ENCODE data around the gene FRMD4A.
"Not testable (repeated sequence)": the region's sequence is repeated elsewhere in the genome, so short reads cannot be mapped to it uniquely, and the experiment has no call there.

The FRMD4A gene

DNA sequence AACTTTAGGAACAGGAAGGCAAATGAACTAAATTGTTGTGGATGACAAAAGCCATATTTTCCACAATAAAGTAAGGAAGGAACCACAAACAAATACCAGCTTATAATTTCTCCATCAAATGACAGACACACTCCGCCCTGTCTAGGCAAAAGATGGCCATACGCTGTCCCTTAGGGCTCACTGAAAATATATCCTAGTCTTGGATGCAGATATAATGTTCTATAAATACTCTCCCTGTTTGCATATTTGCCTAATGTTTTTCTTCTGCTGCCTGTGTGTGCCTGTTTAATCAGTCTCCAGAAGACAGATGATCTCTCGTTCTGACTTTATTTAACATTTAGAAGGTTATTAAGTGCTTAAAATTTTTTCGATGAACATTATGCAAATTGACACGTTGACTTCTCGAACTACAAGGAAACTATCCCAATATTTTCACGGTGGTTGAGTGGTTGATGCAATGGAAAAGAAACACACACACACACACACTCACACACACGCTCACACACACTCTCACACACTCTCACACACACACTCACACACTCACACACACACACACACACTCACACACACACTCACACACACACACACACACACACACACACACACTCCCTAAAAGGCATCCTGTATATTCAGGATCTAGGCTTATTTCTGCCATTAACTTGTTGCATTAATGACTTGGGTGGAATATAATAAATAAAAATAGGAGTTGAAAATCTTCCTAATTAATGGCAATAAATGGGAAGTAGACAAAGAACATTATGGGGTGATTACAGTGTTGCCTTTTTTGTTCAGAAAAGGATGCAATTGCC lies 446.9 kb downstream of the FRMD4A start:
- DNase-seq (ENCODE audit: low read depth in 2 of 2) = no peak

DNA sequence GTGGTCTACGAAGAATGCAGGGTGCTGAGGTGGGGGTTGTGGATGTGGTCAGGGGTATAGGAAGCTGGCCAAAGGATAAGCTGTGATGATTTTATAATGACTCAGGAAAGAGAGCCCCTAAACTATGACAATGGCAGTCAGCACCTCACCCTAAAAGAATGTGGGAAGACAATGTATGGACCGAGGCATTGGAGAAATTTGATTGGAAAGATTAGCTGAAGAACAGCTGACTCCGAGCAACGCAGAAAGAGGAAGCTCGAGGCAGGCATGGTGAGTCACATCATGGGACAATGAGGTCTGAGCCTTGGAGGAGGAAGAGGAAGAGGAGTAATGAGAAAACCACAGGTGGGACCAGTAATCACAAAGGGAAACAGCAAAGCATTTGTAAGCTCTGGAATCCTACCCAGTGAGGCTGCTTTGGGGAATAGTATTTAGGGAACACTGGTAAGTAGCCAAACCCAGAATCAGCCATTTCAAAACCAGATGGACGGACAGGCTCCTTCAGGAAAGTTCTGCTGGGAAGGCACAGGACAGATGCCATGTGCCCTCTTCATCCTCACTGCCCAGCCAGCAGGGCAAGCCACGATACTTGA lies 448.5 kb downstream of the FRMD4A start:
- DNase-seq (ENCODE audit: low read depth in 2 of 2) = no peak

- no peak for DNase-seq (ENCODE audit: low read depth in 2 of 2)
Measured at GRCh38 chr10:13880760-13881159, 450.0 kb downstream of the FRMD4A start.

- no peak for DNase-seq (ENCODE audit: low read depth in 2 of 2)
Measured at GRCh38 chr10:13877154-13877909, 453.4 kb downstream of the FRMD4A start.

DNA sequence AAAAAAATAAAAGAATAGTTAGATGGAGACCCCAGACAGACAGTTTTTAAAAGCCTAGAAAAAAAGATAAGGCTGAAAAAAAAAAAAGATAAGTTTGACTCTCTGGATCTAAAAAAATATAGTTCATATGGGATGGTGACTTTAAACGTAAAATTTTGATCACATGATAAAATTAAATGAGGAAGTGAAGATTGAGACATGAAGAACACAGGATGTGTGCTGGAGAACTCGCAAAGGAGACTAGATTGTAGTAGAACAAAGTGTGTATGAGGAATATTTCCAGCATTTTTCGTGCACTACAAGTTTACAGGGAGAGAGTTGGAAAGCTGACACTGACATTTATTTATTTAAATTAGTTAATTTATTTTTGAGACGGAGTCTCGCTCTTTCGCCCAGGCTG lies 457.5 kb downstream of the FRMD4A start:
- no peak for DNase-seq (ENCODE audit: low read depth in 2 of 2)

GRCh38 chr10:13872411-13872810 lies 458.3 kb downstream of the FRMD4A start:
- no peak for DNase-seq (ENCODE audit: low read depth in 2 of 2)

DNA sequence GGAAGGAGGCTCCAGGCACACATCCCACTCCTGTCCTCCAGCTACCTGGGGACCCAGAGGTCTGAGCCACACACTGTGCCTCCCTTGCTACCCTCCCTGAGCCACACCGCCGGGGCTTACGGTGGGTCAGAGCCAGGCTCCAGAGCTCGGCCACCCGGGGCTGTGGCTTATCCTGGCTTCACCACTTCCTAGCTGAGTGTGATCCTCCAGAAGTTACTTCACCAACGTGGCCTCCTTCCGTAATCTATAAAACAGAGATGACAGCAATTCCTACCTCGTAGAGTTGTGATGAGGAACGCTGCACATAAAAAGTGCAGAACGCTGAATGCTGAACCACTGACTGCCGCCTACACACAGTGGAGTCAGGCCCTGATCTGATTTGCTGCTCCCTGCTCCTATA lies 458.9 kb downstream of the FRMD4A start:
- DNase-seq (ENCODE audit: low read depth in 2 of 2) = no peak

DNA sequence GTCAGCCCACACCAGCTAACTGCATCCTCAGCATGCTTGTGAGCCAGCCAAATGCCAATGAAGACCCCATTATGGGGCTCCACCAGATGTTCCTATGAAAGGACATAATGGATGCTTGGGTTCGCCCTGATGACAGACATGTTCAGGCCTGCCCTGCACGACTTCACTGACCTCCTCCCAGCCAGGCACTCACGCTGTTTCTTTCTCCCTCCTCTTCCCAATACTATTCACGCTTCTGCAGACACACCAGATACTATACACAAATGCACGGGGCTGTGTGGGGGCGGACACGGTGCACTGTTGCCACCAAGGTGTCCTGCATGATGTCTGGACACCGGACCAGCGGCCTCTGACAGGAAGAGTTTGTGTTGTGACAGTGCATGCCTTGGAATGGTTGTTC lies 459.7 kb downstream of the FRMD4A start:
- no peak for DNase-seq (ENCODE audit: low read depth in 2 of 2)

GRCh38 chr10:13869295-13869664 lies 461.4 kb downstream of the FRMD4A start:
- no peak for DNase-seq (ENCODE audit: low read depth in 2 of 2)

DNA sequence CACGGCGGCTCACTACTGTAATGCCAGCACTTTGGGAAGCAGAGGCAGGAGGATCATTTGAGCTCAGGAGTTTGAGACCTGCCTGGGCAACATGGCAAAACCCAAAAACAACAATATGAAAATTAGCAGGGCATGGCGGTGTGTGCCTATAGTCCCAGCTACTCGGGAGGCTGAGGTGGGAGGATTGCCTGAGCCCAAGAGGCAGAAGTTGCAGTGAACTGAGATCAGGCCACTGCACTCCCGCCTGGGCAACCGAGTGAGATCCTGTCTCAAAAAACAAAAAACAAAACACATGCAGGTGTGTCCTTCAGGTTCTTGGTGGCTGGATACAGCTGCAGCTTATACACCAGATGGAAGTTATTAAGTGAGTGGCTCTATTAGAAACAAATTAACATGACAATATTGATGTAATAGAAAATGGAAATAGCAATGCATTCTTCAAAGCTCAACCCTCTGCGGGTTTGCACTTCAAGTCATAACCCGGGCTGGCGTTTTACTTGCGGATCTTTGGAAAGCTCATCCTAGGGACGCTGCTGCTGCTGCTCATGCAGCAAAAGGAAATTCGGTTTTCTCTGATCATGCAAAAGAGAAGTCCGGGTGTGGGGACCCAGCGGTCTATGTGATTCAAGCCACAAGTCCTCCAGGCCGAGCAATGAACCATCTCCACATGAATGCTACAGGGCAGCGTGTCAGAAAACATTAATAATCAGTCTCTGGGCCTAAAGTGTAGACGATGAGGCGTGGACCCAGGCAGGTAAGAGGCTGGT lies 462.0 kb downstream of the FRMD4A start:
- DNase-seq (ENCODE audit: low read depth in 2 of 2) = no peak

- no peak for DNase-seq (ENCODE audit: low read depth in 2 of 2)
Measured at GRCh38 chr10:13867822-13868221, 462.9 kb downstream of the FRMD4A start.

DNA sequence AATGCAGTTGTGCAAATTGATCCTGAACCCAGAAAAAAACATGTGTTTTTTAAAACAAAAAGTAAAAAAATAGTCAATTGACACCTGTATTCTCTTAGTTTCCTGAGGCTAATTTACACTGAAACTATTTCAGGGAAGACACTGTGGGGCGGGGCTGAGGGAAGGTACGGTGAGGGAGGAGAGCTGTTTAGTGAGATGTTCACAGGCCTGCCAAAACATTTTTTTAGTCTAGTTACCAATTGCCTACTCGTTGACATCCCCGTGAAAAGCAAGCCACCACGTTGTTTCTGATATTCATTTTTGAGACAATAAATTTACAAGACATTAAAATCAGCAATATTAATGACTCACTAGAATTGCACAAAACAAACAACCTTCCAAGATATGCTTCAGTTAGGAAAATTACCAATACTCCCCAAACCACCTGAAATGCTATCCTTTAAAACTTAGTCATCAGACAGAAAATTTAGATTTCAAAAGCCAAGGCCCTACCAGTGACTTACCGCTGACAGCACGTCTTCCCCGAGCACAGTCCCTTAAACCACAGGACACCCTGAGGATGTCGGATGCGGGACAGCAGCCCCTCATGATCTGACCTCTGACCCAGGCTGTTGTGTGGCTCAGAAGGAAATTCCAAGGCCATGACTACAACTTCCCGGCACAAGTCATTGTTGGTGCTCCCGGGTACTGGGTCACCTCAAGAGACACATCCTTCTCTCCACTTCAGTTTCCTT lies 464.8 kb downstream of the FRMD4A start:
- DNase-seq (ENCODE audit: low read depth in 2 of 2) = no peak

- DNase-seq (ENCODE audit: low read depth in 2 of 2) = not testable (repeated sequence)
Measured at GRCh38 chr10:13865220-13865619, 465.5 kb downstream of the FRMD4A start.

GRCh38 chr10:13862546-13863233 lies 468.0 kb downstream of the FRMD4A start:
- no peak for DNase-seq (ENCODE audit: low read depth in 2 of 2)

DNA sequence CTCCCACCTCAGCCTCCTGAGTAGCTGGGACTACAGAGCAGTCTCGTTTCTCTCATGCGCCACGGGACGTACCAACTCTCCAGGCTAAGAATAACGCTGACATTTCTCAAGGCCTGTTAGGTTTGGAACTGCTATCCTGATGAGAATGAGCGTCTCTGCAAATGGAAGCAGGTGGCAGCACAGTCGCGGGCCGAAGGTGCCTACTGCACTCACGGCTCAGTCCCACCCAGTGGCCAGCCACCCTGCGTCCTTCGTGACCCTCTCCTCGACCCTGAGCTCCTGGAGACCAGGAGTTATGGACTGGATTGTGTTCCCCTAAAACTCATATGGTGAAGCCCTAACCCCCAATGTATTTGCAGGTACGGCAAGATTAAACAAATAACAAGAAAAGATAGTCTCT lies 469.8 kb downstream of the FRMD4A start:
- DNase-seq (ENCODE audit: low read depth in 2 of 2) = no peak

- DNase-seq (ENCODE audit: low read depth in 2 of 2) = no peak
Measured at GRCh38 chr10:13859979-13860654, 470.6 kb downstream of the FRMD4A start.

DNA sequence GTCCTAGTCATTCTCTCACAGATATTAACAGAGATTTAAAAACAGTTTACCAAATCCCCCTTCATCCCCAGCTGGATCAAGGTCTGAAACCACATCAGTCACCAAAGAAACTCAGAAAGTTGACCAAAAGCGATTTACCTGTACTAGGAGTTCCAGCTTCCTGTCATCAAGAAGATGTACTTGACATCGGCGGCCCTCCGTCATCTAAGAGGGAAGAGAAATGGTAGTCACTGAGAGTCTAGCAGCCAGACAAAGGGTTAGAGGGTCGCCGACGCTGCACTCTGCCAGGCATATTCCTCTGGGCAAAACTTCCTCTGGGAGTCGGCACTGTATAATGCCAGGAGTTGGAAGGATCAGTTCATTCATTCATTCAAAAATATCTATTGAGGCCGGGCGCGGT lies 472.0 kb downstream of the FRMD4A start:
- DNase-seq (ENCODE audit: low read depth in 2 of 2) = no peak

- no peak for DNase-seq (ENCODE audit: low read depth in 2 of 2)
Measured at GRCh38 chr10:13857451-13857850, 473.3 kb downstream of the FRMD4A start.

DNA sequence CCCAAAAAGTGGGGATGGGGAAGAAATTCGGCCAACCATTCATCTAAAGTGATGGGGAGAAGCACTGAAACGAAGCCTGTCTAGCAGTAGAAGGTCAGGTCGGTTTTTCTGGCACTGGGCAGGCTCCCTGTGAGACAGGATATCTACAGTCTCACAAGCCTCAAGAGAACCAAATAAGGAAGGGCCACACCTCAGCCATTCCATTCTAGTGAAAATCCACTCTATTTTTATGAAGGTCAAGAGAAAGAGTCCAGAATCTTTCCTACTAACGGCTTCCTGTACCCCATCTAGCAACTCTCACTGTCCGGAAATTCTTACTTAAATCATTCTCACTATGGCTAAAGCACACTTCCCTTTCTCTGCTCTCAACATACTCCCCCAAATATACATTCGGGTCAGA lies 476.9 kb downstream of the FRMD4A start:
- DNase-seq (ENCODE audit: low read depth in 2 of 2) = no peak

DNA sequence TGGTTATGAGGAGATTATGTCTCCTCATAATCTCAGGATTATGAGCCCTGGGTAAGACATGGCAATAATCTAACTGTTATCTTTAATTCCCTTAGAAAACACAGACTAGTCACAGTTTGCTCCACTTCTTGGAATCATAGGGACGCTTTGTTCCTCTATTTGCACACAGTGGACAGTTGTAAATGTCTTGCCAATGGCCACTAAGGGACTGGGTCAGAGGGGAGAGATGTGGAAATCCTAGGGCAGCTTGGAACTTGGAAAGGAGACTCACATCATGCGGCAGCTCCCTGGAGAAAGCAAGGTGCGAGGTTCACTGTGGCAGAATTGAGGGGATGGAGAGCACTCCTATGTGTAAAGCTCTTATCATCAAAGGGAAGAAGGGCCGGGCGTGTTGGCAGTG lies 477.9 kb downstream of the FRMD4A start:
- DNase-seq (ENCODE audit: low read depth in 2 of 2) = no peak
